CD4-positive, alpha-beta T cell treated with Interleukin-15 for 4 hours (primary cell): Measurements from ENCODE around the gene POLE.
A peak's percentile ranks its signal among the peaks of the same experiment; 100 is the strongest.
"Not testable (repeated sequence)": the region's sequence is repeated elsewhere in the genome, so short reads cannot be mapped to it uniquely, and the experiment has no call there.

Experiments used
- DNase-seq: peaks from one replicate; pipeline ENCODE4 v3.0.0-alpha.2; 2020; ENCODE audit warnings: low spot score

POLE gene

DNA sequence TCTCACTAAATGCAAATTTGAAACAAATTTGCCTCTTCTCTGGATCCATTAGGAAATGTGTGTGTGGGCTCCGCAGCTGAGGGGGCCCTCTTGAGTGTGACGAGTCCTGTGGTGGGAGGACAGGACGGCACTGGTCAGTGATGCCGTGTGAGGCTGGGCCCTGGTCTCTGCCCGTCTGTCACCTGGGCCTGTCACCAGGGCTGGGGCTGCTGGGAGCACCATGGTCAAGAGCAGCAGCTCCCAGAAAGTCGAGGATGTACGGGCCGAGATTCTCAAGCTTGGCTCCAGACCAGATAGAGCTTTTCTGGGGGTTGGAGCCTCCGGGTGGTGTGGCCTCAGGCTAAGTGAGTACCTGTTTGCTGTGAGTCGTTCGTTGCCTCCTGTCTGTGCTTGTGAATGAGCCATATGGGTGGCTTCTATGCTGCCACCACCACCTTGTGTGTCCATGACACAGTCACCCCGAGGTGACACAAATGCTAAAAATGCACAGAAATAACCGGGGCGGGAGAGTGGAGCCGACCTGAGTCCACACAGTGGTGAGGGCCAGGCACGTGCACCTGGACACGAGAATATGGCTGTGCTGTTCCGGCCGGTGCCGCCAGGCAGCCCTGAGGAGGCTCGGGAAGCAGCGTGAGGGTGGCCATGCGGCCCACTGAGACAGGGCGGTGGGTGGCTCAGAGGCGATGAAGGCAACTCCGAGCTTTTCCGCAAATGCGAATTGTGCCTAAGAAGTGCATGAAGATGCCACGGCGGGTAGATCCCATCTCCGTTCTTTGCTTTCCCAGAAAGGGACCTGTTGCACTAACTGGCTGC, 32.2 kb upstream of the POLE start:
- no peak for DNase-seq

DNA sequence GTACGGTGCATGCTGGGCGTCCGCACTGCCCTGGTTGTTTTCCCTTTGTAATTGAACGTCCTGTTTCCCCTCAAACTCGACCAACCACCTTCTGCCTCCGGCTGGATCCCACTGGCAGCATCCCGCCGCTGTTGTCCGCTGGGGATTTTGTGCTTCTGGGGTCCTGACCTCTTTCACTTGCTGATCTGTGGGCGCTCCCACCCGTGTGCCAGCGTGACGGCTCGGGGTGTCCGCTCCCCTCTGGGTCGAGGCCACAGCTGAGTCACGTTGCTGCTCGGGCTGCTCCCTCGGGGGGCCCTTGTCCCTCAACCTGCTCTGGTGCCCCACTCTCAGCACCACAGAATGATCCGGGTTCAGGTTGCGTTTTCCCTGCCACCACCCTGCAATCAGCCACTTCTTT, 31.5 kb upstream of the POLE start:
- DNase-seq: no peak

DNA sequence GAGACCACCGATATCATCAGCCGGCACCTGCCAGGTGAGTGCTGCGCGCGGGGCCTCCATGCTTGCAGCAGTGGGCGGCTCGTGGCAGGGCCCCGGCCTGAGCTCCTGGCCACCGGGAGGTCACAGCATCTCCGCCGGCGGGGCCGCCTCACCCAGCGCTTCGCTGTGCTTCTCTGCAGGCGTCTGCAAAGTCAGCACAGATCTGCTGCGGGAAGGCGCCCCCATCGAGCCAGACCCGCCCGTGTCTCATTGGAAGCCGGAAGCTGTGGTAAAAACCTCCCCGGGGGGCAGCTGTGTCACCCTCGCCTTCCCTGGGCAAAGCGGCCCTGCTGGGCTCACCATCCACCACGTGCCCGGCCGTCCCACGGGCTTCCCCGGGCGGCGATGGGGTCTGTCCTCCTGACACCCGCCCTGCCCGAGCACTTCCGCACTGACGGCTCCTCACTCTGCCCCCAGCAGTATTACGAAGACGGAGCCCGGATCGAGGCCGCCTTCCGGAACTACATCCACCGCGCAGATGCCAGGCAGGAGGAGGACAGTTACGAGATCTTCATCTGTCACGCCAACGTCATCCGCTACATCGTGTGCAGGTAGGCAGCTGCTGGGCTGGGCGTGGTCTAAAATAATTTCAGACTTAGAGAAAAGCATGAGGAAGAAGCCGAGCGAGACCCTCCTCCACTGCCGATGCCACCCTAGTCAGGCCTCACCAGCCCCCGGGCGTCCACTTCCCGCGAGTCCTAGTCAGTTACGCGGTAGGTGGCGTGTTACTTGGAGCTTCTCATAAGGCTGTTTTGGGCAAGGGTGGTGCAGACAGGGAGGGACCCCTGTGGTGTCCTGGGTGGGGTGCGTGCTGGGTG, 30.6 kb upstream of the POLE start:
- no peak for DNase-seq

DNA sequence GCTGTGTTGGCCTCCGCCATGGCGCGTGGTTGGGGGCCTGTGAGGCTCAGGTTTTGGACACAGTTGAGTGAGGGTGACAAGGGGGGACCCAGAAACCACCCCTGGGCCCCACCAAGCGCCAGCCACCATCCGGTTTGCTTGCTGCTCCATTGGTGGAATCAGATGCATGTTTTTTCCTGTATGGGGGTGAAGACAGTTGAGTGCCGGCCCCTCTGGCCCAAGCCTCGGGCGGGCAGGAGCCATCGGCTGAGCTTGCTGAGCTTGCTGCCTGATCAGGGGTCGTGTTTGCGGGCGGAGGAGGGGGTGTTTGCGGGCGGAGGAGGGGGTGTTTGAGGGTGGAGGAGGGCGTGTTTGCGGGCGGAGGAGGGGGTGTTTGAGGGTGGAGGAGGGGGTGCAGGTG, 29.9 kb upstream of the POLE start:
- no peak for DNase-seq

DNA sequence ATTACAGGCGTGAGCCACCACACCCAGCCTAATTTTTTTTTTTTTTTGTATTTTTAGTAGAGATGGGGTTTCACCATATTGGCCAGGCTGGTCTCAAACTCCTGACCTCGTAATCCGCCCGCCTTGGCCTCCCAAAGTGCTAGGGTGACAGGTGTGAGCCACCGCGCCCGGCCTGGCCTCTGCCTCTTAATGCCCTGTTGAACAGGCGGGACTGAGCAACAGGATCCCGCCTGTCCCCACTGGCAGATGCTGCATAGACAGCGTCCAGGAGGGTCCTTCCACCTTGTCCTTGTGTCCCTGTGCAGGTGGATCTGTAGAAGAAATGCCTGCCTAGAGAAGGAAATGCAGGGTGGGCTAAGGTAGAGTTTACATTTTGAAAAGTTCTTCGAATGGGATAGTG, 29.2 kb upstream of the POLE start:
- no peak for DNase-seq

DNA sequence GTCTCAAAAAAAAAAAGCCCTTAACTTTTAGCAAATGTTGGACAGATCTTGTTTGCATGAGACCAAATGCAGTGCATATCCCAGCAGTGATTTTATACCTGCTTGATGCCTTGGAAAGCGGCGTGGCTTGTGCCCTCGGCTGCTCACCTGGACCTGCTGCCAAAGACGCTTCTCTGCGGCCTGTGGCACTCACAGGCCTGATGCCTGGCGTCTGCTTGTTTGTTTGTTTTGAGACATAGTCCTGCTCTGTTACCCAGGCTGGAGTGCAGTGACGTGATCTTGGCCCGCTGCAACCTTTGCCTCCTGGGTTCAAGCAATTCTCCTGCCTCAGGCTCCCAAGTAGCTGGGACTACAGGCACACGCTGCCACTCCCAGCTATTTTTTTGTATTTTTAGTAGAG, 28.7 kb upstream of the POLE start:
- DNase-seq: no peak

DNA sequence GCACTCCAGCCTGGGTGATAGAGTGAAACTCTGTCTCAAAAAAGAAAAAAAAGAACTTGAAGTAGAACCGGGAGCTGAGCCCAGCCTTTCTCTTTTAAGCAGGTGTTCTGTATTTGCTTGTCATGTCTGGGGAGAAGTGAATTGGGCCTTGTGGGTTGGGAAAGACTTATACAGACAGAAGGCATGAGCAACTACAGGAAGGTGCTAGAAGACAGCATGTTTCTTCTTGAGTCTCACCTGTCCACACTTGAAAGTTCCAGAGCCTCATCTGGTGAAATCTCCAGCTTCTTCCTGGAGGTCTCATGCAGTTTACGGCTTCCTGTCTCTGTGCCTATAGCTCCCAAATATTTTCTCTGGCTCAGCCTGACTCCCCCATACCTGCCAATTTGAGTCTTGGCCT, 26.0 kb upstream of the POLE start:
- DNase-seq: no peak

DNA sequence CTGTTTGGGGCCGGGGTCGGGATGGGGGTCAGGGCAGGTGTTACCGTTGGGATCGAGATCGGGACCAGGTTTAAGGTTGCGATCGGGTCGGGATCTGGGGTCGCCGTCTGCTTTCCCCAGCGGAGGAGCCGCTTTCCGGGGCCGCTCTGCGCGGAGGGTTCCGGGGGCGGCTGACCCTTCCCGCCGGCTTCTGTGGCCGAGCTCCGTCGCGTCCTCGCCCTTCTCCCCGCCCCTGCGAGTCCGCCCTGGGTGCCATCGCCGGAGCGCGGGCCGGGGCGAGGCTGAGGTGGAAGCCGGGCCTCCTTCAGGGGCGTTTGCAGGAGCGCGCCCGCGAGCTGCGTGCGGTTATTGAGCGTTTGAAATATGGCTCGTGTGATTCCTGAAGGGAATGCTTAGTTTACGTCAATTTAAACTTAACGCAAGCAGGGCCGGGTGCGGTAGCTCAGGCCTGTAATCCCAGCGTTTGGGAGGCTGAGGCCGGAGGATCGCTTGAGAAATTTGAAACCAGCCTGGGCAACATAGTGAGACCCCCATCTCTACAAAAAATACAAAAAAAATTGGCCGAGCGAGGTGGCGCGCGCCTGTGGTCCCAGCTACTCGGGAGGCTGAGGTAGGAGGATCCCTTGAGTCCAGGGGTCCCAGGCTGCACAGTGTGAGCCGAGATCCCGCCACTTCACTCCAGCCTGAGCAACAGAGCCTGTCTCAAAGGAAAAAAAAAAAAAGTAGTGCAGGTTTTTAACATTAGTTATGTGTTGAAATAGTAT, 24.1 kb upstream of the POLE start:
- DNase-seq: no peak

DNA sequence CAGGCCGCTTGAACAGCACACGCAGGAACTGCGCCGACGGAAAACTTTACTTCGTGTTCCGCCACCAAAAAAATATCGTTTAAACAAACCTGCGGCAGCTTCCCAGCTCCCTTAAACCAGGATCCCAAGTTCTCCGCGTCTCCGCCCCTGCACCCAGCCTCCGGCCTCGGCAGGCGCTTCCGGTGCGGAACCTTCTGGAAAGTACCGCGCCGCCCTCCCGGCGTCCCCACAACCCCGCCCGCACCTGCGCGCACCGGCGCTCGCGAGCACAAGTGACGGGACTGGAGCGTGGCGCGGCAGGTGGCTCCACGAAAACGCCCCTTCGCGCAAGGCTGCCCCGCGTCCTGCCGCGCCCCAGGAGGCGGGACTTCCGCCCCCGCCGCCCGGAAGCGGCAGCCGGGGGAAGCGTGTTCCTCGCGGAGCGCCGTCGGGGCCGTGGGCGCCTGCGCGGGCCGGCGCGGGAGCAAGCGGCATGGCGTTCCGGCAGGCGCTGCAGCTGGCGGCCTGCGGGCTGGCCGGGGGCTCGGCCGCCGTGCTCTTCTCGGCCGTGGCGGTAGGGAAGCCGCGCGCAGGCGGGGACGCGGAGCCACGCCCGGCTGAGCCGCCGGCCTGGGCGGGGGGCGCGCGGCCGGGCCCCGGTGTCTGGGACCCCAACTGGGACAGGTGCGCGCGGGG, 23.4 kb upstream of the POLE start, which contains the start of gene PGAM5:
Gene PGAM5, plus strand, starts transcription at position 438 of the 675 bp plus-strand sequence. Its CDS starts 35 bp downstream, at position 473.
- DNase-seq: peak; percentile 92

DNA sequence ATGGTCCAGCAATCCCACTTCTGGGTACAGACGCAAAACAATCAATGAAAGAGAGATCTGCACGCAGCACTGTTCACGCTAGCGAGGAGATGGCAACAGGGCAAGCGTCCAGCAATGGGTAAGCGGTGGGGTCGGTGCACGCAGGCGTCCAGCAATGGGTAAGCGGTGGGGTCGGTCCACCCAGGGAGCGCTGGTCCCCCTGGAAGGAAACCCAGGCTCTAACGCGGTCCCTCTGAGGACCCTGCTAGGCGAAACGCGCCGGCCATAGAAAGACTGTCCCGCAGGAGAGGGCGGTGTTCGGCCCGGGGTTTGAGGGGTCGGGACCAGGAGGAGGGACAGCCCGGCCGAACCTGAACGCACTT, 22.9 kb upstream of the POLE start:
- no peak for DNase-seq

DNA sequence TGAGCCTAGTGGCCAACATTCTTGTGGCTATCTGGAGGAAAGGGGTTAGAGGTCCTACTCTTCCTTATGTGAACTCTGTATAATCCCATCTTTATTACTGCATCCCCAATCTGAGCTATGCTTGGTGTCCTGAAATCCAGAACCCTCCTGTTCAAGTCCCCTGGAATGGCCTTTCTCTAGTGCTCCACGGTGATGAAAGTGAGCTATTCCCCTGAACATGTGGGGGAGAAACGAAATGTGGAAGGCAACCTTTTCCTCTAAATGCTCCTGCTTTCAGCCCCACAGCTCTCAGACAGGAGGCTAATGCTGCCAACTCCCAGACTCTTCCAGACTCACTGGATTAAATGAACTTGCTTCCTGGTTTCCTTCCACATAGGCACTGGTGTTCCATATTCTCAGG, 21.0 kb upstream of the POLE start:
- no peak for DNase-seq

DNA sequence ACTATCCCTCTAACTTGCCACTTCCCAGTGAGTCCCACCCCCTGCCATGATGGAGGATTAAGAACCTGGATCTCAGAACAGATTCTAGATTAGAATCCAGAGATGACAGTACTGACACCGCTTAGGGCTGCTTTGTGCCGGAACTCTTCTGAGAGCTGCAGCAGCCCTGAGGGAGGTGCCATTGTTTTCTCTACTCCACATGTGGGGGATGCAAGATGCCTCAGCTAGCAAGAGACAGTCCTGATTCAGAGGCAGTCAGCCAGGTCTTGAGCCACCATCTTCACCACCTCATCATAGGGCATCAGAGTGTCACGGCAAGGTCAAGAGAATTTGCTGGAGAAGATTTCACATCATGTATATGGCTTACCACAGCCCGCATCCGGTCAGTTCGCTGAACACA, 20.1 kb upstream of the POLE start:
- DNase-seq: no peak

DNA sequence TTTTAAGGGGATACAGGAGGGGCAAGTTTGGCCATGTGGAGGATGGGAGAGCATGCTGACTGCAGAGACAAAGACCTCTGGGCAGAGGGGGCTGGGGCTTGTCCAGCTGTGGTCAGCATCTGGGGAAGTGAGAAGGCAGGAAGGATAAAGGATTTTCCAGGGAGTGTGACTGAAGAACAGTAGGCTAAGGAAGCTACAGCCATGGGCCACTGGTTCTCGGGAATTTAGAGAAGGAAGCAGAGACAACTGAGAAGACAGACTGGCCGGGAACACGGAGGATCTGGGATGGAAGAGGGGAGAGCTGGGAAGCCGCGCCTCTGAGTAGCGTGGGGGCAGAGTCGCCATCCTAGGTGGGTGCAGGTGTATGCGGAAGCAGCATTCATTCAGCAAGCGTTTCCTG, 16.5 kb upstream of the POLE start:
- no peak for DNase-seq

DNA sequence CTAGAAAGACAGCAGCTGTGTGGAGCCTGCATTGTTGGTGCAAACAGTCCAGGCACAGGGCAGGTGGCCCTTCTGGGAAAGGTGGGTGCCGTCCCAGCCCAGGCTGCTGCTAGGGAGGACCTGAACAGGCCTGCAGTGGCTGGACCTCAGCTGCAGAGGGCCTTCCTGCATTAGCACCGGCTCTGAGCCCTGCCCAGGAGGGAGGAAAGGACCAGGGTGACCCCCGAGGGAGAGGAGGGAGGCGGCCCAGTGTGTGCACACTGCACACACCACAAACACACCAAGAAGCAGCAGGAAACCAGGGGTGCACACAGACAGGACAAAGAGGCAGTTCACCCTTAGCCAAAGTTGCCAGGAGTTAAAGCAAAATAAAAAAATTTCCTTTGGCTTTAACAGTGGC, 15.5 kb upstream of the POLE start:
- DNase-seq: no peak

DNA sequence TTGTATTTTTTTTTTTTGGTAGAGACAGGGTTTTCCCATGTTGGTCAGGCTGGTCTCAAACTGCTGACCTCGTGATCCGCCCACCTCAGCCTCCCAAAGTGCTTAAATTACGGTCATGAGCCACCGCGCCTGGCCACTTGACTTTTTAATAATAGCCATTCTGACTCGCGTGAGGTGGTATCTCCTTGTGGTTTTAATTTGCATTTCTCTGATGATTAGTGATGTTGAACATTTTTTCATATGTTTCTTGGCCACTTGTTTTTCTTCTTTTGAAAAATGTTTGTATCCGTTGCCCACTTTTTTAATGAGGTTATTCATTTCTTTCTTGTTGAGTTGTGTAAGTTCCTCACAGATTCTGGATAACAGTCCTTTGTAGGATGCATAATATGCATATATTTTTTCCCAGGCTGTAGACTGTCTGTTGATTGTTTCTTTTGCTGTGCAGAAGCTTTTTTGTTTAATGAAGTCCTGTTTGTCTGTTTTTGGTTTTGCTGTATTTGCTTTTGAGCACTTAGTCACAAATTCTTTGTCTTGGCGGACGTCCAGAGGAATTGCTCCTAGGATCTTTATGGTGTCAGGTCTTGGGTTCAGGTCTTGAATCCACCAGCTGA, 13.2 kb upstream of the POLE start:
- no peak for DNase-seq

DNA sequence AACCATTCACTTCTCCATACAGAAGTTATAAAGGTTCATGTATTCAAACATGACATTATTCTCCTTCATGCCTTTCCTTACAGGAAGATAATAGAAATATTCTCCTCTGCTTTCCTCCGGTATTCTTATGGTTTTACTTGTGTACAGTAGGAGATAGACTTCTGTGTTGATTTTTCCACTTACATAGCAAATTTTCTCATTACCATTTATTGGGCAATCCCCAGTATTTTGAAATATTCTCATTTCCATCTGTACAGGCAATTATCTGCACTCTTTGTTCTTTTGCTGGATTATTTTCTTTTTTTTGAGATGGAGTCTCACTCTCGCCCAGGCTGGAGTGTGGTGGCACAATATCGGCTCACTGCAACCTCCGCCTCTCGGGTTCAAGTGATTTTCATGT, 11.2 kb upstream of the POLE start:
- no peak for DNase-seq

DNA sequence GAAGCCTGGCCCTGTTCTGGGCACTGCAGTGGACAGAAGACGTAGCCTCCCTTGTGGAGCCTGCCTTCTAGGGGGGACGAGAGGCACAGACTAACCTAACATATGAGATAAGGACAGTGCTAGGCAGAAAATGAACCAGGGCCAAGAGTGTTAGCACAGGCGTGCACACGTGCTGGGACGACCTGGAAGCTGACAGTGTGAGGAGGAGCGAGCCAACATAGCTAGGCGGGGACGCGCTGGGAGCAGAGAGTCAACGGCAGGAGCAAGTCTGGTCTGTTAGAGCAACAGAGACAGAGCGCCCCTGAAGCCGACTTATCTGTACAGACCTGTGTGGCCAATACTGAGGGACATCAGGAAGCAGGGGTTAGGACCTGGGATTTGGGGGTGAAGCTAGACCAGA, 8.3 kb upstream of the POLE start:
- no peak for DNase-seq

DNA sequence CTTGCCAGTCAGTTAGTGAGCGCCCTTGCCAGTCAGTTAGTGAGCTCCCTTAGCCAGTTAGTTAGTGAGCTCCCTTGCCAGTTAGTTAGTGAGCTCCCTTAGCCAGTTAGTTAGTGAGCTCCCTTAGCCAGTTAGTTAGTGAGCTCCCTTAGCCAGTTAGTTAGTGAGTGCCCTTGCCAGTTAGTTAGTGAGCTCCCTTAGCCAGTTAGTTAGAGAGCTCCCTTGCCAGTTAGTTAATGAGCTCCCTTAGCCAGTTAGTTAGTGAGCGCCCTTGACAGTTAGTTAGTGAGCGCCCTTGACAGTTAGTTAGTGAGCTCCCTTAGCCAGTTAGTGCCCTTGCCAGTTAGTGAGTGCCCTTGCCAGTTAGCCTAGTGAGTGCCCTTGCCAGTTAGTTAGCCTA, 7.7 kb upstream of the POLE start:
- not testable (repeated sequence) for DNase-seq

DNA sequence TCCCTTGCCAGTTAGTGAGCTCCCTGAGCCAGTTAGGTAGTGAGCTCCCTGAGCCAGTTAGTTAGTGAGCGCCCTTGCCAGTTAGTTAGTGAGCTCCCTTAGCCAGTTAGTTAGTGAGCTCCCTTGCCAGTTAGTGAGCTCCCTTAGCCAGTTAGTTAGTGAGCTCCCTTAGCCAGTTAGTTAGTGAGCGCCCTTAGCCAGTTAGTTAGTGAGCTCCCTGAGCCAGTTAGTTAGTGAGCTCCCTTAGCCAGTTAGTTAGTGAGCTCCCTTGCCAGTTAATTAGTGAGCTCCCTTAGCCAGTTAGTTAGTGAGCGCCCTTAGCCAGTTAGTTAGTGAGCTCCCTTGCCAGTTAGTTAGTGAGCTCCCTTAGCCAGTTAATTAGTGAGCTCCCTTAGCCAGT, 4.9 kb upstream of the POLE start:
- not testable (repeated sequence) for DNase-seq

DNA sequence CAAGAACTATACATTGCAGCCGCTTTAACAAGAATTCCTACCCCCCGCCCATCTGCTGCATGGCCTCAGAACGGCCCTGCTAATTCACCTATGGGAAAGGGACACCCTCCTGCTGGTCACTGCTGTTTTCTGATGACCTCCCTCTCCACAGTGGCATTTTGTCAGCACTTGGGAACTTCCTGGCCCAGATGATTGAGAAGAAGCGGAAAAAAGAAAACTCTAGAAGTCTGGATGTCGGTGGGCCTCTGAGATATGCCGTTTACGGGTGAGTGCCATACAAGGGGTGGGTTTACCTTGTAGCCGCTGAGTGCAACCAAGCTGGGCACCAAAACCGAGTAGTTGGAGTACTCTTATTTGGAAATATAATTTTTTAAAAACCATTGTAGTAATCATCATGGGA, 3.0 kb upstream of the POLE start:
- DNase-seq: no peak

DNA sequence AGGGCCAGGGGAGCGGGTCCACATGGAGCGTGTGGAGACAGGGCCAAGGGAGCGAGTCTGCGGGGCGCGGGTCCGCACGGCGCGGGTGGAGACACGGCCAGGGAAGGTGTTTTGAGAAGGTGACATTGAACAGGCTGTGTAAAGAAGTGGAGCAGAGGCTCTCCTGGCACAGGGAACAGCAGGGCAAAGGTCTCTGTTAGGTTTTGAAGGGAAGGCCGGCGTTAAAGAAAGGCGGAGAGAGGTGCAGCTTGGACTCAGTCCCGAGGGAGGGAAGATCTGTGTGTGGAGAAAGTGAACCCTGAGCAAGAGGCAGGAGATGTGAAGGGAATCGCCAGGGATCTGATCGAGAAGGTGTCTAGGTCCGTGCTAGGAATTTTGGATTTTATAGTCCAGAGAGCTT, 2.1 kb upstream of the POLE start:
- no peak for DNase-seq

DNA sequence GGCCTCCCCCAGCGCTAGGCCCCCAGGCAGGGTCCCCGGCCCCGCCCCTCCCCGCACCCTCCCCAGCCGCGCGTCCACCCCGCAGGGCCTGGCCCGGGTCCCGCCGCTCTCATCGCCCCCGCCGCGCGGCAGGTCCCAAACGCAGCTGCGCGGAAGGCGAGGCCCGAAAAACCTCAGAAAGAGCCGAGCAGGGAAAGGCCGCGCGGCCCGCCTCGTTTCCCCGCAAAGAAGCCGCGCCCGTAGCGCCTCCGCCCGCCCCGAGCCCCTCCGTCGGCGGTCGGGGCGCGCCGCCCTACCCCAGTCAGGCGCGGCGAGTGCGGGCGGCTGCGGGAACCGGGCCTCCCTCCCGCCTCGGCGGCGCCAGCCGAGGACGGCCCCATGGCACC, 324 bp downstream of the POLE start:
- no peak for DNase-seq
